ENCODE results near the gene ABCA7.

GRCh38 chr19:1090731-1091543 lies 51.0 kb downstream of the ABCA7 start:
- TF ChIP-seq, protein P1, sequence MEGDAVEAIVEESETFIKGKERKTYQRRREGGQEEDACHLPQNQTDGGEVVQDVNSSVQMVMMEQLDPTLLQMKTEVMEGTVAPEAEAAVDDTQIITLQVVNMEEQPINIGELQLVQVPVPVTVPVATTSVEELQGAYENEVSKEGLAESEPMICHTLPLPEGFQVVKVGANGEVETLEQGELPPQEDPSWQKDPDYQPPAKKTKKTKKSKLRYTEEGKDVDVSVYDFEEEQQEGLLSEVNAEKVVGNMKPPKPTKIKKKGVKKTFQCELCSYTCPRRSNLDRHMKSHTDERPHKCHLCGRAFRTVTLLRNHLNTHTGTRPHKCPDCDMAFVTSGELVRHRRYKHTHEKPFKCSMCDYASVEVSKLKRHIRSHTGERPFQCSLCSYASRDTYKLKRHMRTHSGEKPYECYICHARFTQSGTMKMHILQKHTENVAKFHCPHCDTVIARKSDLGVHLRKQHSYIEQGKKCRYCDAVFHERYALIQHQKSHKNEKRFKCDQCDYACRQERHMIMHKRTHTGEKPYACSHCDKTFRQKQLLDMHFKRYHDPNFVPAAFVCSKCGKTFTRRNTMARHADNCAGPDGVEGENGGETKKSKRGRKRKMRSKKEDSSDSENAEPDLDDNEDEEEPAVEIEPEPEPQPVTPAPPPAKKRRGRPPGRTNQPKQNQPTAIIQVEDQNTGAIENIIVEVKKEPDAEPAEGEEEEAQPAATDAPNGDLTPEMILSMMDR (IDR thresholded peaks at IDR 0.05): no peak
- TF ChIP-seq POLR2A (IDR thresholded peaks at IDR 0.05): no peak
